ENCODE measurements around the gene C1QTNF1. TPM values are rescaled to one million over a fixed set of nuclear protein-coding genes. Genes with fewer than 3 reads are reported as not detected.

C1QTNF1 gene
- total and polyA plus RNA-seq, 4 donors: 7.4 to 84.5 (median 30.0) TPM

- Histone ChIP-seq H3K27ac (ENCODE audit: low read depth in 1 of 2, low read length in 1 of 2) (peak overlapping the region in 1 of 2 donors; percentile 83), H3K27me3 (ENCODE audit: control insufficient read depth in 3 of 3, insufficient read depth in 3 of 3, low read length in 2 of 3) (no peaks in the 10 kb centered on the region)
Observed at GRCh38 chr17:79006046-79006445, 17.9 kb upstream of the C1QTNF1 start.

DNA sequence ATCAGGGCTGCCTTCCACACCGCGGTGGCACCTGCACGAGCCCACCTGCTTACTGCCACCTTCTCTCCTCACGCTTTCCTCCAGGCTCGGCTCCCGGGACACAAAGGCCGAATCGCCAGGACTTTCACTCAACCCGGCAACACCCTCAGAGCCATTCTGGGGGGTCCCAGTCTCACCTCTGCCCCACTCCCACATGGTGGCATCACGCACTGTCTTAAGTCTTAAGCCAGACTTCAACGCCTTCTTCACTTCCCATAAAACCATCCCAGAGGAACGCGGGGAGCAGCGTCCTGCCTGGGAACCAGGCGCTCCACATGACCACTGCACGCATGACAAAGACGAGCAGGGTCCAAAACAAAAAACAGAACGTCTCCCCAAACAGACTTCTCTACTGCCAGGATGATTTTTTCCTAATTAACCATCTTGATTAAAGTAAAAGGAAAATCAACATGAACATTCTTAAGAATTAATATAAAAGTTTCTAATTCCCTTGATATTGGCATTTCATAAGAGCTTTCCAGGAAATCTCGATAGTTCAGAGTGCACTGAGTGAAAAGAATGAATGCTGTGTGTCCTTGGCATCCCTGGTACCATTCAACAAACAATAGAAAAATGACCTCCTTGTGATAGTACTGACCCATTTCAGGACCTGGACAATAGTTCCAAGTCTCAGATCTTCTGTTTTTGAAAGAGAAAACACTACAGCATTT is 17.0 kb upstream of the C1QTNF1 start:
- Histone ChIP-seq H3K27ac (ENCODE audit: low read depth in 1 of 2, low read length in 1 of 2) (no peak overlapping the region), H3K27me3 (ENCODE audit: control insufficient read depth in 3 of 3, insufficient read depth in 3 of 3, low read length in 2 of 3) (no peaks in the 10 kb centered on the region), H3K9me3 (ENCODE audit: control insufficient read depth in 4 of 4, insufficient read depth in 3 of 4, low read length in 3 of 4) (no peaks in the 10 kb centered on the region), H3K36me3 (ENCODE audit: control insufficient read depth in 4 of 4, insufficient read depth in 4 of 4, low read length in 4 of 4) (peaks cover 0 to 16% (median 4%) of the 10 kb centered on the region in 4 donors), H3K4me3 (no peak overlapping the region), H3K4me1 (ENCODE audit: control insufficient read depth in 5 of 5, insufficient read depth in 5 of 5, low read length in 5 of 5) (peaks cover 0 to 29% (median 19%) of the 10 kb centered on the region in 5 donors), H3K9ac (ENCODE audit: insufficient read depth in 1 of 2, low read length in 2 of 2) (no peak overlapping the region)
- TF ChIP-seq, protein P1, sequence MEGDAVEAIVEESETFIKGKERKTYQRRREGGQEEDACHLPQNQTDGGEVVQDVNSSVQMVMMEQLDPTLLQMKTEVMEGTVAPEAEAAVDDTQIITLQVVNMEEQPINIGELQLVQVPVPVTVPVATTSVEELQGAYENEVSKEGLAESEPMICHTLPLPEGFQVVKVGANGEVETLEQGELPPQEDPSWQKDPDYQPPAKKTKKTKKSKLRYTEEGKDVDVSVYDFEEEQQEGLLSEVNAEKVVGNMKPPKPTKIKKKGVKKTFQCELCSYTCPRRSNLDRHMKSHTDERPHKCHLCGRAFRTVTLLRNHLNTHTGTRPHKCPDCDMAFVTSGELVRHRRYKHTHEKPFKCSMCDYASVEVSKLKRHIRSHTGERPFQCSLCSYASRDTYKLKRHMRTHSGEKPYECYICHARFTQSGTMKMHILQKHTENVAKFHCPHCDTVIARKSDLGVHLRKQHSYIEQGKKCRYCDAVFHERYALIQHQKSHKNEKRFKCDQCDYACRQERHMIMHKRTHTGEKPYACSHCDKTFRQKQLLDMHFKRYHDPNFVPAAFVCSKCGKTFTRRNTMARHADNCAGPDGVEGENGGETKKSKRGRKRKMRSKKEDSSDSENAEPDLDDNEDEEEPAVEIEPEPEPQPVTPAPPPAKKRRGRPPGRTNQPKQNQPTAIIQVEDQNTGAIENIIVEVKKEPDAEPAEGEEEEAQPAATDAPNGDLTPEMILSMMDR (IDR thresholded peaks at IDR 0.05; ENCODE audit: control extremely low read depth, extremely low read depth): no peak
- ATAC-seq (ENCODE audit: insufficient read depth, low FRiP score) (no peak), DNase-seq (no peak)
- WGBS, 2 donors: 88 to 92% methylated on average over 19 of the region's 19 CpGs

More at GRCh38 chr17:79006046-79006445, 17.9 kb upstream of the C1QTNF1 start:
- no peak for DNase-seq
- WGBS, 2 donors: 77 to 85% methylated on average over 8 of the region's 8 CpGs
- H3K4me3 ChIP-seq: no peak overlapping the region
- TF ChIP-seq, protein P1 (IDR thresholded peaks at IDR 0.05; ENCODE audit: control extremely low read depth, extremely low read depth): no peak
- ATAC-seq (ENCODE audit: insufficient read depth, low FRiP score): no peak
- H3K9me3 ChIP-seq (ENCODE audit: control insufficient read depth in 4 of 4, insufficient read depth in 3 of 4, low read length in 3 of 4): no peaks in the 10 kb centered on the region
- H3K4me1 ChIP-seq (ENCODE audit: control insufficient read depth in 5 of 5, insufficient read depth in 5 of 5, low read length in 5 of 5): peaks cover 0 to 29% (median 19%) of the 10 kb centered on the region in 5 donors
- H3K9ac ChIP-seq (ENCODE audit: insufficient read depth in 1 of 2, low read length in 2 of 2): no peak overlapping the region
- H3K36me3 ChIP-seq (ENCODE audit: control insufficient read depth in 4 of 4, insufficient read depth in 4 of 4, low read length in 4 of 4): peaks cover 0 to 16% (median 4%) of the 10 kb centered on the region in 4 donors

DNA sequence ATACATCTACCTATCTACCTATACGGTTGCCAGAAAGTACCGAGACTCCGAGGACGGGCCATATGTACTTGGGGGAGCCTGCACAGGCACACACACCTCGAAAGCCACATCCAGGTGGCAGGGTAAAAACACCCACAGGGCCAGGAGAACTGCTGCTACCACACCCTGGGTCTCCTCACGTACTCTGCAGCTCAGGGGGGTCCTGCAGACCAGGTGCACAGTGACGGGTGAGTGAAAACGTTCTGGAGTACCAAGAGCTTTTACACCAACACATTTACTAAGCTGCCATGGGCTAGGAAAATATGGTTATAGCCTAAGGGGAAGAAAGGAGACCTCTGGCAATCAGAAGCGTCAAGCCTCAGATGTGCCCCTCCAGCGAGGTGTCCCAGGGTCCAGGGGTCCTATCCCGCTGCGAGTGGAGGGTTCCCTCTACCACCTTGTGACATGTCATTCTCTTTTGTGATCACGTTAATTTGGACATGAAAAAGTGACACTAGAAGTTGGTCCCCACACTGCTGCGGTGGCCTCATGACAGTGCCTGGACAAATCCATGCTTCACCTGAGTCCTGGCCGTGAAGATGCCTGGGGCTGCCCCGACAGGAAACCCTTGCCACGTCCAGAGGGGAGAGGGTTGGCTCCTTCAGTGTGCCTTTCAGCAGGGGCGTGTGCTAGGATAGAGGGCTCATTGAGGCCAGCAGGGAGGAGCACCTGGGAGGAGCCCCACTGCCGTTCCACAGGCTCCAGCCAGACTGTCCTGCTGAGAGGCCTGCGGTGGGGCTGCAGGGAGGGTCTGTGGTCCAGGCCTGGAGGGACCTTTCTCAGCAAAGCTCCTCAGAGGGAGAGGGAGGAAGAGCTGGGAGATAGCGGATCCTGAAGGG is 16.2 kb upstream of the C1QTNF1 start:
- H3K4me1 ChIP-seq (ENCODE audit: control insufficient read depth in 5 of 5, insufficient read depth in 5 of 5, low read length in 5 of 5): peaks cover 0 to 29% (median 19%) of the 10 kb centered on the region in 5 donors
- WGBS, 2 donors: 82 to 83% methylated on average over 21 of the region's 21 CpGs
- H3K27me3 ChIP-seq (ENCODE audit: control insufficient read depth in 3 of 3, insufficient read depth in 3 of 3, low read length in 2 of 3): no peaks in the 10 kb centered on the region
- no peak overlapping the region for H3K4me3 ChIP-seq
- H3K9ac ChIP-seq (ENCODE audit: insufficient read depth in 1 of 2, low read length in 2 of 2): no peak overlapping the region
- peaks cover 0 to 11% (median 4%) of the 10 kb centered on the region in 4 donors for H3K36me3 ChIP-seq (ENCODE audit: control insufficient read depth in 4 of 4, insufficient read depth in 4 of 4, low read length in 4 of 4)
- DNase-seq (no peak), ATAC-seq (ENCODE audit: insufficient read depth, low FRiP score) (no peak)
- no peak overlapping the region for H3K27ac ChIP-seq (ENCODE audit: low read depth in 1 of 2, low read length in 1 of 2)
- TF ChIP-seq, protein P1 (IDR thresholded peaks at IDR 0.05; ENCODE audit: control extremely low read depth, extremely low read depth): no peak
- no peaks in the 10 kb centered on the region for H3K9me3 ChIP-seq (ENCODE audit: control insufficient read depth in 4 of 4, insufficient read depth in 3 of 4, low read length in 3 of 4)
